Tibial nerve (tissue), 4 donors: ENCODE measurements around the gene NASP.

Source experiments
- CTCF ChIP-seq, 5 experiments: fragments of 200-600 bp in 3 of 5; fragments of 450-650 bp in 2 of 5; sonication (generic) in 3 of 5; IDR thresholded peaks; one replicate each; pipeline ENCODE4 v1.5.1; 2016 to 2019; ENCODE audit warnings: antibody characterized with exemption in 5 of 5, mild to moderate bottlenecking in 3 of 5, moderate library complexity in 2 of 5
- EP300 ChIP-seq, 2 donors: sonication (generic); formaldehyde crosslinking; IDR thresholded peaks; one replicate each; pipeline ENCODE4 v1.6.1; 2017; ENCODE audit warnings: antibody characterized with exemption in 2 of 2, mild to moderate bottlenecking in 1 of 2

DNA sequence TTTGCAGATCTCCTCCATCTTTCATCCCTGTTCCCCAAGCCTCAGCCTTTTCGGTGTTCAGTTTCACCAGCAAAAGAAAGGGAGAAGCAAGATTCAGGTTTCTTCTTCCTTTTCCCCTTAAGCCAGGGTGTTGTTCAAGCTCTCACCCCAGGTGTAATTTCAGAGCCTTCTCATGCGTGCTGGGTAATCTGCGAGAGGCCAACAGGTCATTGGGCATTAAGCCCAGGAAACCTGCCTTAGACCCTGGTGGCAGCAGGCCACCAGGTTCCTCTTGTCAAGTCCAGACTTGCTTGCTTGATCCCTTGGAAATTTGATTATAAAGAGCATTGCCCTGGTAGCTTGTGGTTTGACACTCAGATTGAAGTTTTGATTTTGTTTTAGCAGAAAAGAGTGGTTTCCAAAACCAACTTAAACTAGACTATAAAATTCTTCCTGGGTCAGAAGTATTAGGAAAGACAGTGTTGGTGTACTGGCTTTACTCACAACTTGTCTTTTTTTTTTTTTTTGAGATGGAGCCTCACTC lies 26.4 kb upstream of the NASP start:
- TF ChIP-seq CTCF (IDR thresholded peaks at IDR 0.05) (no peak), EP300 (IDR thresholded peaks at IDR 0.05) (no peak)
